Fibroblast of skin of left biceps (primary cell): Measurements from ENCODE around the gene STON1.
"Not testable (repeated sequence)": the region's sequence is repeated elsewhere in the genome, so short reads cannot be mapped to it uniquely, and the experiment has no call there.

Experiments
- DNase-seq, 2 experiments: peaks; one replicate each; pipeline ENCODE4 v3.0.0-alpha.2; 2013; ENCODE audit warnings: low read depth in 2 of 2

Gene STON1

DNA sequence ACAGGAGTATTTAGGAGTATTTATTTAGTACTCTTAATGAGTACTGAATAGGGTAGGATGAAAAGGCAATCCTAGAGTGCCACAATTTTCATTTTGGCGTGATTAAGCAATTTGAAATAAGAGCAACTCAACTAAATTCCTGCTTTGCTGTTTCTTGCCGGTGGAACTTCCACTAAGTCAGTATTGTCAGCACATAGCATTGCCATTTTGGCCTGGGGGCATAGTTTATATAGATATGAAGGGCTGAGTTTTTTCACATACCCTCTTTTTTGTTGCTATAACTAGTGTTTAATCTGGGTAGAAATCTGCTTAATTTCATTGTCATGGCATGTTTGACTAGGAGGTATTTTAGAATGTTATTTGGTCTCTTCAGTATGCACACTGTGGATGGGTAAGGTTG is 89.6 kb downstream of the STON1 start:
- DNase-seq, result no peak

GRCh38 chr2:48620604-48621003 is 90.7 kb downstream of the STON1 start:
- no peak for DNase-seq

DNA sequence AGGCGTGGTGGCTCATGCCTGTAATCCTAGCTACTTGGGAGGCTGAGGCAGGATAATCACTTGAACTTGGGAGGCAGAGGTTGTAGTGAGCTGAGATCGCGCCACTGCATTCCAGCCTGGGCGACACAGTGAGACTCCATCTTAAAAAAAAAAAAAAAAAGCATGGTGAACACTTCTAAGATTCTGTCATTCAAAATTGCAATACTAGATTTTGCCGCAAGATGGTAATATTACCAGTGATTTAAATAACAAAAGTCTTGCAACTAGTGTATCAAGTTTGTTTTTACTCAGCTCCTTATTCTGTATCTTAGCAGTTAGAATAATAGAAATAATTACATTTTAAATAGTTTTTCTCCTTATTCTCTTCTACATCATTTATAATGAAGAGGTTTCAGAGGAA is 92.7 kb downstream of the STON1 start:
- not testable (repeated sequence) for DNase-seq

DNA sequence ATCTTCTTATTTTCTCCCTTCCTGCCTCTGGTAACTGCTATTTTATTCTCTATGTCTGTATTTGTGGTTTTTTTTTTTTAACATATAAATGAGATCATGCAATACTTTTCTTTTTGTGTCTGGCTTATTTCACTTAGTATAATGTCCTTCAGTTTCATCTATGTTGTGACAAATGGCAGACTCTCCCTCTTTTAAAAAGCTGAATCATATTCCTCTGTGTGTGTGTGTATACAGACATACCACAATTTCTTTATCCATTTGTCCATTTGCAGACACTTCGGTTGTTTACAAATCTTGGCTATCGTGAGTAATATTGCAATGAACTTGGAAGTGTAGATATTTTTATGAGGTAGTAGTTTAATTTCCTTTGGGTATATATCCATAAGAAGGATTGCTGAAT is 94.7 kb downstream of the STON1 start:
- DNase-seq, result no peak

DNA sequence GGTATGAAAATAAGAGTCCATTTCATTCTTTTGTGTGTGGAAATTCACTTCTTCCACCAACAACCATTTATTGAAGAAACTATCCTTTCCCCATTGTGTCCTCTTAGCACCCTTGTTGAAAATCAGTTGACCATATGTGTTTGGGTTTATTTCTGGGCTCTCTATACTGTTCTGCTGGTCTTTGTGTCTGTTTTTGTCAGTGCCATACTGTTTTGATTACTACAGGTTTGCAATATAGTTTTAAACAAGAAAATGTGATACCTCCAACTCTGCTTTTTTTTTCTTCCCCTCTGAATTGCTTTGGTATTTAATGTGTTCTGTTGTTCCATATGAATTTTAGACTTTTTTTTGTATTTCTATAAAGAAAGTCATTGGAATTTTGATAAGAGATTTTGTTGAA is 96.1 kb downstream of the STON1 start:
- no peak for DNase-seq

DNA sequence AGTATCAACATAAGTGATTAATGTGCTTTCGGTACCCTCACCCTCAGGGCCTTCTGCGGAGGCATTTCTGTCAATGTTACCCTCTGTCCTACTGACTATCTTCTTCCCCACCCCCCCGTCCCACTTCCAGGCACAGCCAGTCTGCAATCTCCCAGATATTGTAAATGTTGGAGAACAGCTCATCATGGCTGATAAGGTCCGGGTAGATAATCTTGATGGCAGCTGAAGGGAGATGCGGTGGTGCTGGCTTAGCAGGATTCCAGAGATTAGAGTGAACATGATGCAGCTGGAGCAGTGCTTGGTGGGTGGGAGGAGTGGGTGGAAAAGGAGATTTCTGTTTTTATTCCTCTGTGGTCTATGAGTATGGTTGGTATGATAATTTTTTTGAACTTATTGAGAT is 103.2 kb downstream of the STON1 start:
- no peak for DNase-seq

DNA sequence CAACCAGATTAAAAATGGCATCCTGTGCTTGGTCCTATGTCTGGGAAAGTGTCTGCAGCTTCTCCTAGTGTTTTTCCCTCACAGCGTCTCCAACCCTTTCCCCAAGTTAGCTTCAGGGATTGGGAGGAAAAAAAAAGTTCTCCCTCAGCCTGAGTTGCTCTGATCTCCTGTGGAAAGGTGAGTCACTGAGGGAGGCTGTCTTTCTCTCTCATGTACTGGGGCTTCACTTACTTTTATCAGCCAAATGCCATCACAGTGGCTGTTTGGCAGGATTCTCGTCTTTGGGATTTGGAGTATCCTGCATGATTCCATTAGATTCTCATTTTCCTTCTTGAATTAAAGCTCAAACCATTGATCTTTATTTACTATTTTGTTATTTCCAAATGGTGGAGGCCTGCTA is 105.8 kb downstream of the STON1 start:
- no peak for DNase-seq

- DNase-seq, result no peak
These were observed 108.3 kb downstream of the STON1 start for GRCh38 chr2:48638261-48638660.
